K562 (cell line): ENCODE measurements around the gene HOXC11. TPM values are rescaled to one million over a fixed set of nuclear protein-coding genes. Genes with fewer than 3 reads are reported as not detected.
A peak's percentile ranks its signal among the peaks of the same experiment; 100 is the strongest.

Experiments used
- ATAC-seq: fragments of 200-7000 bp; cut with Tn5 transposase; 3 replicates; pipeline ENCODE4 v1.9.1; 2020; ENCODE audit warnings: moderate library complexity
- BruUV-seq: library from RNA; stranded (reverse); fragments of 400-500 nt; replicated peaks from 2 replicates; lab custom pipeline; 2021; lab: Mats Ljungman, UMichigan
- CTCF ChIA-PET: fragments of 300-600 bp; formaldehyde crosslinking; extraction: SDS; loops from one replicate; lab custom pipeline; 2021; ENCODE audit warnings: low intra/inter-chr PET ratio; lab: Yijun Ruan, JAX
- POLR2A ChIA-PET: fragments of 300-600, 350-650 bp; sonication (Branson Sonifier 250); formaldehyde crosslinking; extraction: SDS; loops from one replicate; lab custom pipeline; 2021; ENCODE audit warnings: antibody characterized with exemption, inconsistent platforms; lab: Yijun Ruan, JAX
- DNase-seq, 4 experiments: peaks; one replicate each; pipeline versions ENCODE4 v3.0.0 to v3.0.0-alpha.2; 2011 to 2018; ENCODE audit warnings: low spot score in 3 of 4, mixed read lengths in 3 of 4; ENCODE audit errors: extremely low read depth in 1 of 4
- FAIRE-seq: peaks from 2 replicates; lab custom pipeline; 2011; peaks lifted over from hg19 to GRCh38; lab: Jason Lieb, UNC
- H2AFZ ChIP-seq: 2 replicates; pipeline ENCODE4 v1.6.0; 2011; ENCODE audit warnings: low read depth, low read length, control low read depth, inconsistent platforms
- H3K27ac ChIP-seq: fragments of 200-600 bp; 3 replicates; pipeline ENCODE4 v1.8.0; 2011; ENCODE audit warnings: low read depth, mild to moderate bottlenecking, control low read depth, inconsistent platforms, low read length, moderate library complexity, mixed read lengths; ENCODE audit errors: extremely low read depth
- H3K27me3 ChIP-seq, 2 experiments: fragments of 300-600 bp in 1 of 2; 2 replicates in 1 of 2; 3 replicates in 1 of 2; pipeline versions ENCODE4 v1.6.0 to v1.8.0; 2011; ENCODE audit warnings: inconsistent platforms in 2 of 2, low read length in 2 of 2, mild to moderate bottlenecking in 1 of 2, mixed read lengths in 1 of 2, moderate library complexity in 1 of 2; ENCODE audit not compliant: control insufficient read depth in 2 of 2, insufficient read depth in 2 of 2
- H3K36me3 ChIP-seq: fragments of 300-600 bp; 3 replicates; pipeline ENCODE4 v1.8.0; 2011; ENCODE audit warnings: mild to moderate bottlenecking, low read length, inconsistent platforms; ENCODE audit not compliant: control insufficient read depth, insufficient read depth
- H3K4me1 ChIP-seq, 2 experiments: fragments of 200-600 bp in 1 of 2; replicated peaks in 1 of 2; 2 replicates in 1 of 2; 3 replicates in 1 of 2; pipeline versions ENCODE4 v1.5.1 to v1.8.0; 2011; ENCODE audit warnings: inconsistent platforms in 2 of 2, low read length in 2 of 2, mild to moderate bottlenecking in 1 of 2, mixed read lengths in 1 of 2, moderate library complexity in 1 of 2; ENCODE audit not compliant: control insufficient read depth in 2 of 2, insufficient read depth in 2 of 2
- H3K4me2 ChIP-seq: 2 replicates; pipeline ENCODE4 v1.6.1; 2011; ENCODE audit warnings: low read length, control low read depth, inconsistent platforms, mixed read lengths; ENCODE audit not compliant: insufficient read depth
- H3K4me3 ChIP-seq: fragments of 200-600 bp; sonication (generic), shearing (Covaris generic); 2 replicates; pipeline ENCODE4 v1.5.1; 2016; ENCODE audit warnings: control low read depth, inconsistent platforms
- H3K79me2 ChIP-seq: fragments of 200-600 bp; 3 replicates; pipeline ENCODE4 v1.8.0; 2011; ENCODE audit warnings: low read length, inconsistent platforms; ENCODE audit not compliant: control insufficient read depth, insufficient read depth
- H3K9ac ChIP-seq, 2 experiments: 2 replicates each; pipeline versions ENCODE4 v1.6.0 to v1.6.1; 2011; ENCODE audit warnings: low read depth in 2 of 2, low read length in 2 of 2, control low read depth in 1 of 2, inconsistent platforms in 1 of 2, mild to moderate bottlenecking in 1 of 2, mixed read lengths in 1 of 2; ENCODE audit not compliant: insufficient read depth in 1 of 2
- H3K9me1 ChIP-seq: one replicate; pipeline ENCODE4 v1.6.0; 2011; ENCODE audit warnings: inconsistent platforms, mild to moderate bottlenecking, low read length, moderate library complexity; ENCODE audit not compliant: control insufficient read depth, insufficient read depth
- H3K9me3 ChIP-seq: replicated peaks from 2 replicates; pipeline ENCODE4 v1.5.1; 2011; ENCODE audit warnings: low read depth, low read length, inconsistent platforms; ENCODE audit not compliant: control insufficient read depth, insufficient read depth
- H4K20me1 ChIP-seq: replicated peaks from 2 replicates; pipeline ENCODE4 v1.6.1; 2011; ENCODE audit warnings: low read length, inconsistent platforms, mixed read lengths; ENCODE audit not compliant: control insufficient read depth, insufficient read depth
- CTBP1 ChIP-seq: fragments of 450-650 bp; IDR thresholded peaks from 2 replicates; pipeline ENCODE4 v1.6.1; 2016; ENCODE audit warnings: borderline replicate concordance
- FOXA1 ChIP-seq: fragments of 450-650 bp; IDR thresholded peaks from 2 replicates; pipeline ENCODE4 v1.6.1; 2016; ENCODE audit warnings: mild to moderate bottlenecking, borderline replicate concordance
- GTF2B ChIP-seq: IDR thresholded peaks from 2 replicates; pipeline ENCODE4 v1.6.1; 2011; ENCODE audit not compliant: insufficient read length; ENCODE audit errors: extremely low read depth
- HNRNPK ChIP-seq: fragments of 200-400 bp; formaldehyde crosslinking; IDR thresholded peaks from one replicate; pipeline ENCODE4 v1.6.1; 2018; ENCODE audit warnings: mild to moderate bottlenecking, low read depth, low read length; ENCODE audit not compliant: poor library complexity, severe bottlenecking
- MAX ChIP-seq: sonication (generic); formaldehyde crosslinking; IDR thresholded peaks from 2 replicates; pipeline ENCODE4 v1.9.0; 2022; ENCODE audit warnings: mild to moderate bottlenecking, missing genetic modification reagents
- TARDBP ChIP-seq: fragments of 450-650 bp; IDR thresholded peaks from 2 replicates; pipeline ENCODE4 v1.6.1; 2016
- ZKSCAN8 ChIP-seq: fragments of 200-800 bp; sonication (Bioruptor generic); IDR thresholded peaks from 2 replicates; pipeline ENCODE4 v1.6.1; 2016; ENCODE audit warnings: missing genetic modification characterization, missing compliant biosample characterization
- WGBS: fragments of 100-300 bp; shearing (Covaris generic); methylation state at CpG from one replicate; pipeline ENCODE4 v1.1.6; 2016; ENCODE audit warnings: low coverage, mixed read lengths; ENCODE audit not compliant: insufficient coverage; ENCODE audit errors: missing lambda C conversion rate; 5-methylcytosine and 5-hydroxymethylcytosine counted together
- in situ Hi-C: fragments of 300-500 bp; cut with MboI; formaldehyde crosslinking; loops from 4 replicates; pipeline ENCODE4 v1.15.0; 2018; ENCODE audit warnings: inconsistent platforms, mixed read lengths
- intact Hi-C: fragments of 100-400 bp; cut with micrococcal nuclease; formaldehyde crosslinking; loops from 2 replicates; pipeline ENCODE4 v1.14.2; 2022
- polyA plus RNA-seq, 8 experiments: library from polyadenylated mRNA; depleted of rRNA in 4 of 8; stranded (reverse) in 5 of 8; unstranded in 3 of 8; fragments of >200 nt; fragmentation: Nextera tagmentation in 2 of 8; fragmentation: Illumina TruSeq in 1 of 8; extraction: Ambion mirVana in 2 of 8; extraction: Trizol in 1 of 8; gene quantifications; 2 replicates each; pipeline versions ENCODE4 v1.2.1 to v1.2.3, GENCODE V29; 2011 to 2014; ENCODE audit warnings: inconsistent platforms in 1 of 8, missing spikeins in 1 of 8
- total RNA-seq, 7 experiments: library from RNA; depleted of rRNA in 6 of 7; stranded (reverse); fragments of >200 nt in 6 of 7; fragmentation: Illumina TruSeq in 2 of 7; extraction: Trizol in 2 of 7; gene quantifications; 2 replicates each; pipeline versions ENCODE4 v1.2.1 to v1.2.3, GENCODE V29; 2011 to 2021; ENCODE audit warnings: low replicate concordance in 1 of 7

HOXC11 gene
- total and polyA plus RNA-seq, 9 of the 15 experiments (the other 6 are each of a cell fraction or from before 2014, with no cell fraction given): not detected

GRCh38 chr12:54006559-54007220 is 33.8 kb downstream of the HOXC11 start:
- H3K4me1 ChIP-seq: peaks cover 22 to 41% of the 10 kb centered on the region in 2 experiments
- ATAC-seq (no peak), FAIRE-seq (no peak), DNase-seq (no peak)
- H3K27me3 ChIP-seq: no peaks in the 10 kb centered on the region
- peak overlapping the region; percentile 54; the same call in 1 of the 2 replicates for H3K4me2 ChIP-seq
- H3K9ac ChIP-seq: peak overlapping the region; percentile 17 to 79; a peak in 3 of 4 replicates
- H3K36me3 ChIP-seq: no peaks in the 10 kb centered on the region
- WGBS: 80% methylated on average over 18 of the region's 22 CpGs
- CTCF ChIA-PET: interaction anchor here (0.7 to 3.0 kb wide), 11 partner anchors 13 to 210 kb away, joined by 3 to 42 read pairs (median 8); partner anchors contain the start of genes HOXC10 and HOXC5
- H4K20me1 ChIP-seq: no peaks in the 10 kb centered on the region; the same call in 1 of the 2 replicates
- no peaks in the 10 kb centered on the region; the same call in 2 of the 3 replicates for H3K79me2 ChIP-seq
- POLR2A ChIA-PET: interaction anchor here (0.6 to 1.7 kb wide), 7 partner anchors 10 to 274 kb away, joined by 3 to 10 read pairs (median 3); partner anchors contain the start of genes HNRNPA1 and SMUG1
- H3K9me1 ChIP-seq: no peaks in the 10 kb centered on the region
- no peak for TF ChIP-seq TARDBP
- TF ChIP-seq MAX (CRISPR knock-in tag): no peak
- no peak for TF ChIP-seq GTF2B
- TF ChIP-seq CTBP1: no peak
- TF ChIP-seq FOXA1: no peak
- TF ChIP-seq ZKSCAN8 (CRISPR knock-in tag): no peak
- no peak for TF ChIP-seq HNRNPK
- intact Hi-C loops (loop anchor here (1.0 to 2.0 kb wide), 3 partner anchors 26 to 185 kb away; partner anchors contain the start of gene HOXC5), in situ Hi-C loops (no loop called here)
- no peak overlapping the region for H3K4me3 ChIP-seq
- H3K9me3 ChIP-seq: no peaks in the 10 kb centered on the region
- H2AFZ ChIP-seq: peak overlapping the region; percentile 15; the same call in 1 of the 2 replicates
- no TSS peak for BruUV-seq
- no peak overlapping the region for H3K27ac ChIP-seq
